DMS79 treated with DMSO at 0.1 percent for 48 hours (cell line): Measurements from ENCODE around the gene CCDC18.
"Not testable (repeated sequence)": the region's sequence is repeated elsewhere in the genome, so short reads cannot be mapped to it uniquely, and the experiment has no call there.

ENCODE experiments used
- DNase-seq: peaks from one replicate; lab custom pipeline; 2025; lab: John Stamatoyannopoulos, UW

Gene CCDC18

GRCh38 chr1:93180723-93181613 is at the start of gene CCDC18:
CCDC18 (plus strand) TSS chr1:93180724; CDS start chr1:93183362, 2,638 bp downstream.
- DNase-seq = peak; percentile 34

GRCh38 chr1:93132638-93133037 is 47.9 kb upstream of the CCDC18 start:
- DNase-seq = no peak

- DNase-seq = no peak
Measured at GRCh38 chr1:93136445-93136844, 44.1 kb upstream of the CCDC18 start.

GRCh38 chr1:93137604-93138292 is 42.8 kb upstream of the CCDC18 start:
- DNase-seq = no peak

GRCh38 chr1:93140106-93140505 is 40.4 kb upstream of the CCDC18 start:
- no peak for DNase-seq

GRCh38 chr1:93142161-93142560 is 38.4 kb upstream of the CCDC18 start:
- no peak for DNase-seq

GRCh38 chr1:93143136-93143535 is 37.4 kb upstream of the CCDC18 start:
- DNase-seq = no peak

GRCh38 chr1:93143769-93144168 is 36.8 kb upstream of the CCDC18 start:
- no peak for DNase-seq

- DNase-seq = no peak
Measured at GRCh38 chr1:93148001-93148400, 32.5 kb upstream of the CCDC18 start.

GRCh38 chr1:93150729-93151128 is 29.8 kb upstream of the CCDC18 start:
- no peak for DNase-seq

GRCh38 chr1:93151474-93151873 is 29.1 kb upstream of the CCDC18 start:
- DNase-seq = no peak

- no peak for DNase-seq
Measured at GRCh38 chr1:93152835-93153234, 27.7 kb upstream of the CCDC18 start.

- no peak for DNase-seq
Measured at GRCh38 chr1:93154898-93155297, 25.6 kb upstream of the CCDC18 start.

GRCh38 chr1:93155335-93155734 is 25.2 kb upstream of the CCDC18 start:
- no peak for DNase-seq

- DNase-seq = no peak
Measured at GRCh38 chr1:93159337-93159736, 21.2 kb upstream of the CCDC18 start.

- DNase-seq = not testable (repeated sequence)
Measured at GRCh38 chr1:93163314-93163713, 17.2 kb upstream of the CCDC18 start.

GRCh38 chr1:93164816-93165215 is 15.7 kb upstream of the CCDC18 start:
- DNase-seq = no peak

- DNase-seq = not testable (repeated sequence)
Measured at GRCh38 chr1:93165895-93166294, 14.6 kb upstream of the CCDC18 start.

- DNase-seq = no peak
Measured at GRCh38 chr1:93167006-93167405, 13.5 kb upstream of the CCDC18 start.

GRCh38 chr1:93170141-93170678 is 10.3 kb upstream of the CCDC18 start:
- DNase-seq = not testable (repeated sequence)

- no peak for DNase-seq
Measured at GRCh38 chr1:93171549-93172034, 8.9 kb upstream of the CCDC18 start.

GRCh38 chr1:93172778-93173177 is 7.7 kb upstream of the CCDC18 start:
- DNase-seq = no peak

GRCh38 chr1:93174638-93175037 is 5.9 kb upstream of the CCDC18 start:
- not testable (repeated sequence) for DNase-seq
